K562 (cell line): Measurements from ENCODE around the gene SARS2. TPM values are rescaled to one million over a fixed set of nuclear protein-coding genes. Genes with fewer than 3 reads are reported as not detected.

Experiments
- ATAC-seq: fragments of 200-7000 bp; cut with Tn5 transposase; 3 replicates; pipeline ENCODE4 v1.9.1; 2020; ENCODE audit warnings: moderate library complexity
- BruUV-seq: library from RNA; stranded (reverse); fragments of 400-500 nt; replicated peaks from 2 replicates; lab custom pipeline; 2021; lab: Mats Ljungman, UMichigan
- CTCF ChIA-PET: fragments of 300-600 bp; formaldehyde crosslinking; extraction: SDS; loops from one replicate; lab custom pipeline; 2021; ENCODE audit warnings: low intra/inter-chr PET ratio; lab: Yijun Ruan, JAX
- POLR2A ChIA-PET: fragments of 300-600, 350-650 bp; sonication (Branson Sonifier 250); formaldehyde crosslinking; extraction: SDS; loops from one replicate; lab custom pipeline; 2021; ENCODE audit warnings: antibody characterized with exemption, inconsistent platforms; lab: Yijun Ruan, JAX
- DNase-seq, 4 experiments: peaks; one replicate each; pipeline versions ENCODE4 v3.0.0 to v3.0.0-alpha.2; 2011 to 2018; ENCODE audit warnings: low spot score in 3 of 4, mixed read lengths in 3 of 4; ENCODE audit errors: extremely low read depth in 1 of 4
- FAIRE-seq: peaks from 2 replicates; lab custom pipeline; 2011; peaks lifted over from hg19 to GRCh38; lab: Jason Lieb, UNC
- H2AFZ ChIP-seq: 2 replicates; pipeline ENCODE4 v1.6.0; 2011; ENCODE audit warnings: low read depth, low read length, control low read depth, inconsistent platforms
- H3K27ac ChIP-seq: fragments of 200-600 bp; 3 replicates; pipeline ENCODE4 v1.8.0; 2011; ENCODE audit warnings: low read depth, mild to moderate bottlenecking, control low read depth, inconsistent platforms, low read length, moderate library complexity, mixed read lengths; ENCODE audit errors: extremely low read depth
- H3K27me3 ChIP-seq, 2 experiments: fragments of 300-600 bp in 1 of 2; 2 replicates in 1 of 2; 3 replicates in 1 of 2; pipeline versions ENCODE4 v1.6.0 to v1.8.0; 2011; ENCODE audit warnings: inconsistent platforms in 2 of 2, low read length in 2 of 2, mild to moderate bottlenecking in 1 of 2, mixed read lengths in 1 of 2, moderate library complexity in 1 of 2; ENCODE audit not compliant: control insufficient read depth in 2 of 2, insufficient read depth in 2 of 2
- H3K36me3 ChIP-seq: fragments of 300-600 bp; 3 replicates; pipeline ENCODE4 v1.8.0; 2011; ENCODE audit warnings: mild to moderate bottlenecking, low read length, inconsistent platforms; ENCODE audit not compliant: control insufficient read depth, insufficient read depth
- H3K4me1 ChIP-seq, 2 experiments: fragments of 200-600 bp in 1 of 2; replicated peaks in 1 of 2; 2 replicates in 1 of 2; 3 replicates in 1 of 2; pipeline versions ENCODE4 v1.5.1 to v1.8.0; 2011; ENCODE audit warnings: inconsistent platforms in 2 of 2, low read length in 2 of 2, mild to moderate bottlenecking in 1 of 2, mixed read lengths in 1 of 2, moderate library complexity in 1 of 2; ENCODE audit not compliant: control insufficient read depth in 2 of 2, insufficient read depth in 2 of 2
- H3K4me2 ChIP-seq: 2 replicates; pipeline ENCODE4 v1.6.1; 2011; ENCODE audit warnings: low read length, control low read depth, inconsistent platforms, mixed read lengths; ENCODE audit not compliant: insufficient read depth
- H3K4me3 ChIP-seq: fragments of 200-600 bp; sonication (generic), shearing (Covaris generic); 2 replicates; pipeline ENCODE4 v1.5.1; 2016; ENCODE audit warnings: control low read depth, inconsistent platforms
- H3K79me2 ChIP-seq: fragments of 200-600 bp; 3 replicates; pipeline ENCODE4 v1.8.0; 2011; ENCODE audit warnings: low read length, inconsistent platforms; ENCODE audit not compliant: control insufficient read depth, insufficient read depth
- H3K9ac ChIP-seq, 2 experiments: 2 replicates each; pipeline versions ENCODE4 v1.6.0 to v1.6.1; 2011; ENCODE audit warnings: low read depth in 2 of 2, low read length in 2 of 2, control low read depth in 1 of 2, inconsistent platforms in 1 of 2, mild to moderate bottlenecking in 1 of 2, mixed read lengths in 1 of 2; ENCODE audit not compliant: insufficient read depth in 1 of 2
- H3K9me1 ChIP-seq: one replicate; pipeline ENCODE4 v1.6.0; 2011; ENCODE audit warnings: inconsistent platforms, mild to moderate bottlenecking, low read length, moderate library complexity; ENCODE audit not compliant: control insufficient read depth, insufficient read depth
- H3K9me3 ChIP-seq: replicated peaks from 2 replicates; pipeline ENCODE4 v1.5.1; 2011; ENCODE audit warnings: low read depth, low read length, inconsistent platforms; ENCODE audit not compliant: control insufficient read depth, insufficient read depth
- H4K20me1 ChIP-seq: replicated peaks from 2 replicates; pipeline ENCODE4 v1.6.1; 2011; ENCODE audit warnings: low read length, inconsistent platforms, mixed read lengths; ENCODE audit not compliant: control insufficient read depth, insufficient read depth
- BRF2 ChIP-seq: IDR thresholded peaks from 3 replicates; pipeline ENCODE4 v1.6.1; 2011; ENCODE audit warnings: borderline replicate concordance, mild to moderate bottlenecking; ENCODE audit not compliant: insufficient read length, insufficient read depth
- CSDE1 ChIP-seq, 2 experiments: fragments of 450-650 bp; IDR thresholded peaks; 2 replicates each; pipeline ENCODE4 v1.6.1; 2016; ENCODE audit warnings: mild to moderate bottlenecking in 1 of 2
- EGR1 ChIP-seq: fragments of 450-650 bp; conservative IDR thresholded peaks from 2 replicates; pipeline ENCODE4 v1.6.1; 2017; ENCODE audit warnings: mild to moderate bottlenecking
- IFI16 ChIP-seq: fragments of 250-450 bp; sonication (Bioruptor Pico); IDR thresholded peaks from 2 replicates; pipeline ENCODE4 v2.1.2; 2022; ENCODE audit warnings: mild to moderate bottlenecking, inconsistent platforms
- RBFOX2 ChIP-seq: fragments of 200-400 bp; formaldehyde crosslinking; IDR thresholded peaks from 2 replicates; pipeline ENCODE4 v1.6.1; 2017; ENCODE audit warnings: low read depth, mild to moderate bottlenecking, low read length, moderate library complexity
- ZNF175 ChIP-seq: fragments of 200-800 bp; sonication (Bioruptor generic); IDR thresholded peaks from 2 replicates; pipeline ENCODE4 v1.6.1; 2016; ENCODE audit warnings: low read depth, mild to moderate bottlenecking, missing genetic modification characterization, missing compliant biosample characterization
- ZNF282 ChIP-seq: sonication (generic); formaldehyde crosslinking; IDR thresholded peaks from 2 replicates; pipeline ENCODE4 v1.8.1; 2023; ENCODE audit warnings: missing genetic modification reagents
- ZNF398 ChIP-seq: fragments of 250-450 bp; sonication (Bioruptor Pico); IDR thresholded peaks from 2 replicates; pipeline ENCODE4 v1.8.0; 2021; ENCODE audit warnings: moderate library complexity, mild to moderate bottlenecking, inconsistent platforms
- WGBS: fragments of 100-300 bp; shearing (Covaris generic); methylation state at CpG from one replicate; pipeline ENCODE4 v1.1.6; 2016; ENCODE audit warnings: low coverage, mixed read lengths; ENCODE audit not compliant: insufficient coverage; ENCODE audit errors: missing lambda C conversion rate; 5-methylcytosine and 5-hydroxymethylcytosine counted together
- in situ Hi-C: fragments of 300-500 bp; cut with MboI; formaldehyde crosslinking; loops from 4 replicates; pipeline ENCODE4 v1.15.0; 2018; ENCODE audit warnings: inconsistent platforms, mixed read lengths
- intact Hi-C: fragments of 100-400 bp; cut with micrococcal nuclease; formaldehyde crosslinking; loops from 2 replicates; pipeline ENCODE4 v1.14.2; 2022
- polyA plus RNA-seq, 8 experiments: library from polyadenylated mRNA; depleted of rRNA in 4 of 8; stranded (reverse) in 5 of 8; unstranded in 3 of 8; fragments of >200 nt; fragmentation: Nextera tagmentation in 2 of 8; fragmentation: Illumina TruSeq in 1 of 8; extraction: Ambion mirVana in 2 of 8; extraction: Trizol in 1 of 8; gene quantifications; 2 replicates each; pipeline versions ENCODE4 v1.2.1 to v1.2.3, GENCODE V29; 2011 to 2014; ENCODE audit warnings: inconsistent platforms in 1 of 8, missing spikeins in 1 of 8
- total RNA-seq, 7 experiments: library from RNA; depleted of rRNA in 6 of 7; stranded (reverse); fragments of >200 nt in 6 of 7; fragmentation: Illumina TruSeq in 2 of 7; extraction: Trizol in 2 of 7; gene quantifications; 2 replicates each; pipeline versions ENCODE4 v1.2.1 to v1.2.3, GENCODE V29; 2011 to 2021; ENCODE audit warnings: low replicate concordance in 1 of 7

SARS2 gene
- total and polyA plus RNA-seq, 9 of the 15 experiments (the other 6 are each of a cell fraction or from before 2014, with no cell fraction given) = 3.1 to 59.1 (median 31.7) TPM

- no peak overlapping the region for H3K4me2 ChIP-seq
- intact Hi-C loops = no loop called here
- H3K4me1 ChIP-seq = peaks cover 0 to 31% of the 10 kb centered on the region in 2 experiments; a peak in 3 of 5 replicates
- 88% methylated on average over 38 of the region's 62 CpGs for WGBS
- no peak overlapping the region for H3K4me3 ChIP-seq
- DNase-seq (no peak), ATAC-seq (no peak), FAIRE-seq (no peak)
- TF ChIP-seq ZNF175 (CRISPR knock-in tag) (no peak), ZNF282 (CRISPR knock-in tag) (no peak), IFI16 (CRISPR knock-in tag) (no peak), RBFOX2 (no peak), BRF2 (no peak), ZNF398 (CRISPR knock-in tag) (no peak), CSDE1 (IDR thresholded peaks at IDR 0.05) (no peak), EGR1 (peak; percentile 61)
- H2AFZ ChIP-seq = no peak overlapping the region
- BruUV-seq = no TSS peak
- H3K36me3 ChIP-seq = no peaks in the 10 kb centered on the region
- no peaks in the 10 kb centered on the region for H4K20me1 ChIP-seq
- no peak overlapping the region for H3K27ac ChIP-seq
- no peaks in the 10 kb centered on the region for H3K27me3 ChIP-seq
- no peak overlapping the region for H3K9ac ChIP-seq
- H3K9me3 ChIP-seq = no peaks in the 10 kb centered on the region
- no peaks in the 10 kb centered on the region for H3K9me1 ChIP-seq
- ChIA-PET CTCF (no interaction called here), POLR2A (interaction anchor here (0.5 to 1.1 kb wide), 2 partner anchors 9 to 23 kb away, joined by 3 read pairs; no protein-coding TSS in a partner anchor)
- no peaks in the 10 kb centered on the region for H3K79me2 ChIP-seq
- in situ Hi-C loops = no loop called here
Observed at GRCh38 chr19:38869836-38870607, 60.5 kb downstream of the SARS2 start.
